Measurements from ENCODE around the gene SLC22A14. TPM values are rescaled to one million over a fixed set of nuclear protein-coding genes. Genes with fewer than 3 reads are reported as not detected.

Gene SLC22A14
- total and polyA plus RNA-seq, 4 donors, result 0.17 TPM; not detected in 3

GRCh38 chr3:38307599-38307998 lies 25.5 kb downstream of the SLC22A14 start (continued):
- TF ChIP-seq, protein P1, sequence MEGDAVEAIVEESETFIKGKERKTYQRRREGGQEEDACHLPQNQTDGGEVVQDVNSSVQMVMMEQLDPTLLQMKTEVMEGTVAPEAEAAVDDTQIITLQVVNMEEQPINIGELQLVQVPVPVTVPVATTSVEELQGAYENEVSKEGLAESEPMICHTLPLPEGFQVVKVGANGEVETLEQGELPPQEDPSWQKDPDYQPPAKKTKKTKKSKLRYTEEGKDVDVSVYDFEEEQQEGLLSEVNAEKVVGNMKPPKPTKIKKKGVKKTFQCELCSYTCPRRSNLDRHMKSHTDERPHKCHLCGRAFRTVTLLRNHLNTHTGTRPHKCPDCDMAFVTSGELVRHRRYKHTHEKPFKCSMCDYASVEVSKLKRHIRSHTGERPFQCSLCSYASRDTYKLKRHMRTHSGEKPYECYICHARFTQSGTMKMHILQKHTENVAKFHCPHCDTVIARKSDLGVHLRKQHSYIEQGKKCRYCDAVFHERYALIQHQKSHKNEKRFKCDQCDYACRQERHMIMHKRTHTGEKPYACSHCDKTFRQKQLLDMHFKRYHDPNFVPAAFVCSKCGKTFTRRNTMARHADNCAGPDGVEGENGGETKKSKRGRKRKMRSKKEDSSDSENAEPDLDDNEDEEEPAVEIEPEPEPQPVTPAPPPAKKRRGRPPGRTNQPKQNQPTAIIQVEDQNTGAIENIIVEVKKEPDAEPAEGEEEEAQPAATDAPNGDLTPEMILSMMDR (IDR thresholded peaks at IDR 0.05; ENCODE audit: low read depth, low read length, missing input control), result no peak
- TF ChIP-seq RAD21 (IDR thresholded peaks at IDR 0.05) (no peak), YY1 (IDR thresholded peaks at IDR 0.05) (no peak), EGR1 (IDR thresholded peaks at IDR 0.05; ENCODE audit: low read depth in 2 of 2) (no peak)

DNA sequence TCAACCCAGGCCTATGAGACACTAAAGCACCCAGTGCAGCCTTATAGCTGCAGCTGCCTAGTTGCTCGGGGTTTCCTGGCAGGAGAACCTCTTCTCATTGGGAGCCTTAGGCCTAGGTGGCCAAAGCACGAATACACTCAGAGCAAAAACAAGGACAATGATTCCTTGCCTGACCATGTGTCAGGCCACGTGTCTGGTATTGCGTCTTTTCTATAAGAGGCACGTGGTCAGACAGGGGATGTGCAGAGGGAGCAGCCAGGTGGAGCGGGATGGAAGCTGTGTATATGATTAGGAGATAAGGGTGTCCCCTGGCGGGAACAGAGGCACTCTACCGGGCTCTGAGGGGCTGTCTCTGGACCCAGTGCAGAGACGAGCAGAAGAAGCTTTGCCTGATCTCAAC lies 26.4 kb downstream of the SLC22A14 start:
- Histone ChIP-seq H3K4me1 (ENCODE audit: control insufficient read depth in 4 of 4, insufficient read depth in 4 of 4, low read length in 3 of 4) (no peaks in the 10 kb centered on the region), H3K27ac (ENCODE audit: low read depth in 1 of 2, low read length in 2 of 2) (no peak overlapping the region), H3K4me3 (ENCODE audit: low read depth in 1 of 3, low read length in 3 of 3) (no peak overlapping the region), H3K9ac (ENCODE audit: low read depth in 1 of 2, low read length in 2 of 2) (no peak overlapping the region), H3K36me3 (ENCODE audit: control insufficient read depth in 4 of 4, insufficient read depth in 3 of 4, low read depth in 1 of 4, low read length in 3 of 4) (no peaks in the 10 kb centered on the region), H3K27me3 (ENCODE audit: control insufficient read depth in 4 of 4, insufficient read depth in 4 of 4, low read length in 3 of 4) (no peaks in the 10 kb centered on the region), H3K9me3 (ENCODE audit: control insufficient read depth in 4 of 4, low read length in 3 of 4) (no peaks in the 10 kb centered on the region)
- WGBS, result 94% methylated on average over 9 of the region's 9 CpGs
- DNase-seq (ENCODE audit: low spot score), result no peak
- TF ChIP-seq EGR1 (IDR thresholded peaks at IDR 0.05; ENCODE audit: low read depth in 2 of 2) (no peak), YY1 (IDR thresholded peaks at IDR 0.05) (no peak), FOXA2 (IDR thresholded peaks at IDR 0.05) (no peak), REST (IDR thresholded peaks at IDR 0.05) (no peak), GABPA (IDR thresholded peaks at IDR 0.05 in 1 of 2, conservative IDR thresholded peaks at IDR 0.05 in 1 of 2) (no peak), RAD21 (IDR thresholded peaks at IDR 0.05) (no peak), NR2F2 (IDR thresholded peaks at IDR 0.05) (no peak), HNF4A (conservative IDR thresholded peaks at IDR 0.05) (no peak), RXRA (IDR thresholded peaks at IDR 0.05) (no peak), TAF1 (conservative IDR thresholded peaks at IDR 0.05) (no peak)
- TF ChIP-seq, protein P2, sequence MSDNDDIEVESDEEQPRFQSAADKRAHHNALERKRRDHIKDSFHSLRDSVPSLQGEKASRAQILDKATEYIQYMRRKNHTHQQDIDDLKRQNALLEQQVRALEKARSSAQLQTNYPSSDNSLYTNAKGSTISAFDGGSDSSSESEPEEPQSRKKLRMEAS (IDR thresholded peaks at IDR 0.05), result no peak
- TF ChIP-seq, protein P3, sequence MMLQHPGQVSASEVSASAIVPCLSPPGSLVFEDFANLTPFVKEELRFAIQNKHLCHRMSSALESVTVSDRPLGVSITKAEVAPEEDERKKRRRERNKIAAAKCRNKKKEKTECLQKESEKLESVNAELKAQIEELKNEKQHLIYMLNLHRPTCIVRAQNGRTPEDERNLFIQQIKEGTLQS (IDR thresholded peaks at IDR 0.05), result no peak
- TF ChIP-seq, protein P1 (IDR thresholded peaks at IDR 0.05; ENCODE audit: low read depth, low read length, missing input control), result no peak

Data from liver (tissue), 9 donors.